HG03571 (cell line): ENCODE data around the gene KRT2.

Source experiments
- ATAC-seq: cut with Tn5 transposase; IDR thresholded peaks from one replicate; pipeline ENCODE4 v1.9.1; 2021; ENCODE audit not compliant: unreplicated experiment

KRT2 gene

GRCh38 chr12:52618216-52618615, 33.8 kb downstream of the KRT2 start, which contains the start of gene KRT73:
Gene KRT73, minus strand, starts transcription at chr12:52618559. Its CDS starts 35 bp downstream, at chr12:52618524.
- no peak for ATAC-seq

- ATAC-seq: no peak
These were observed 34.6 kb downstream of the KRT2 start for GRCh38 chr12:52617403-52617785.

DNA sequence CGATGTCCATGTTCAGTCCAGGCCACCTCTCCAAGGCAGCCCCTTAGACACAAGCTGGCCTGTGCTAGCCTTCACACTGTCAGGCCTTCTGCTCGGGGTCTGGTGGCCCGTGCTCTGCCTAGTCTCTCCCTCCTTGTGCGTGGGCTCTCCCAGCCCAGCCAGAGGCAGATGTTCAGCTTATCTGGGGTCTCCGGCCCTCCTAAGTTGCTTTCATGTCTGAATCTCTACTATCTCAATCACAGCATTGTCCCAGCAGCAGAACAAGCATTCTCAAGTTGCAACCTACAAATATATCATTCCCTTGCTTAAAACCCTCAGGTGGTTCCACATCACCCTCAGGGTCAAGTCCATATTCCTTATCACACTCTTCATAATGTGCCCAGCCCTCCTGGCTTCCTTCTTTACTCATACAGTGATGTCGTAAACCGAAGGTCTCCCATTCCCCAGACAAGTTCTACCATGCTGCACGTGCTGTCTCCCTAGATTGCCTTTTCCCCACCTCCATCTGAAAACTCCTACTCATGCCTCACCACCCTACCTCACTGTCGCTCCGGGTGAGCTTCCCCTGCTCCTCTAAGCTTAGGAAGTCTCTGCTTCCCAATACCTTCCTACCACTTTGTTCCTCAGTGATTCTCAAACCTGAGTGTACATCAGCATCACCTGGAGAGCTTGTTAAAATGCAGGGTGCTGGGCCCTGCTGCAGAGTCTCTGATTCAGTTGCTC, 35.2 kb downstream of the KRT2 start:
- no peak for ATAC-seq

- ATAC-seq: no peak
These were observed 36.1 kb downstream of the KRT2 start for GRCh38 chr12:52615912-52616311.

GRCh38 chr12:52615208-52615868, 36.7 kb downstream of the KRT2 start:
- ATAC-seq: no peak

- ATAC-seq: no peak
These were observed 37.4 kb downstream of the KRT2 start for GRCh38 chr12:52614381-52615207.

- no peak for ATAC-seq
These were observed 38.5 kb downstream of the KRT2 start for GRCh38 chr12:52613384-52614030.

DNA sequence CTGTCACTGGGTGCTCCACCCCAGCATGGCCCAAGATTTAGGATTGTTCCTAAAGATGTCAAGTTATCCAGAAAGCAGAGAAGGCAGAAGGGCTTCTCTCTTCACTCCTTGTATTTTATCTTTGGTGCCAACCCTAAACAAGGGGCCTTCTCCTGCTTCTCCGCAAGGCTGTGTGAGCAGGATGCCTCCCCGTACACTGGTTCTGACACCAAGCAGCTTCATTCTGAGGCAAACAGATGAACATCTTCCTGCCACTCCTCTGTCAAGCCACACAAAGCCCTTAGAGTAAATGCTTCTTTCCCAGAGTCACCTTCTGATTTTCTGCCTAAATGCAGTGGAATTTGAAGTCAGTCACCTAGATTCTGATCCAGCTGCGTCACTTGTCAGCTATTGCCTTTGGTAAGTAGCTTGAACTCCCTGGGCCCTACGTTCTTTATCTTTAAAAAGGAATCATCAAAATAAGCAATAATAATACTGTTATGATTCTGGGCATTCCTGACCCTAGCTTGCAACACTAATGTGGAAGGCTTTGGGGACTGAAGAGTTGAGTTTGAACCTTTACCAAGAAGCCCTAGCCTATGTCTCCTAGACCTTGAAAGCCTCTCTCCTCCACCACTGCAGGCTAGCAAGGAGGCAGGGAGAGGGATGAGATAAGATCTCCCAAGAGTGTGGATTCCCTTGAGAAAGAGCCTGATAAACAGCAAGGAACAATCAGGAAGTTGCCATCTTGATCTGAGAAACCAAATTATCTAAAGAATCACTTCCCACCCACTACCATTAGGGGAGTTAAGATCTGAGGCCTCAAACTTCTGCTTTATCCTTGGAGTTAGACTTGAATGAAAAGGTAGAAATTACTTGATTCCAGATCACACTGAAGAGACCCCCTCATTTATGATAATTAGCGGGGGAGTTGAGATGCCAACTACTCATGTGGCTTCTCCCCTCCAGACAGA, 39.3 kb downstream of the KRT2 start:
- no peak for ATAC-seq

DNA sequence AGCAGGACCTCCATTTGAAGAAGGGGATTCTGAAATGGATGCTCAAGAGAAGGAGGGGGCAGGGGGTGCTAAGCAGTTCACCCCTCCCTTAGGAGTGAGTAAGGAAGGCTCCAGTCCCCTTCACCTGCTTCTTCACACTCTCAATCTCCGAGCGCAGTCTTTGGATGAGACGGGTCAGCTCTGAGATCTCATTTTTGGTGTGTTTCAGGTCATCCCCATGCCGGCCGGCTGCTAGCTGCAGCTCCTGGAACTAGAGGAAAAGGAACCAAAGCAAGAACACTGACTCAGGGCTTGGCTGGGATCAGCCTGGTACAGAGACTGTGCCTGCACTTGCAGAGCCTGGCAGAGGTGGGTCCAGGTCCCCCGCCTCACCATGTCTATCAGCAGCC, 40.9 kb downstream of the KRT2 start:
- no peak for ATAC-seq

- ATAC-seq: no peak
These were observed 43.0 kb downstream of the KRT2 start for GRCh38 chr12:52608826-52609630.

DNA sequence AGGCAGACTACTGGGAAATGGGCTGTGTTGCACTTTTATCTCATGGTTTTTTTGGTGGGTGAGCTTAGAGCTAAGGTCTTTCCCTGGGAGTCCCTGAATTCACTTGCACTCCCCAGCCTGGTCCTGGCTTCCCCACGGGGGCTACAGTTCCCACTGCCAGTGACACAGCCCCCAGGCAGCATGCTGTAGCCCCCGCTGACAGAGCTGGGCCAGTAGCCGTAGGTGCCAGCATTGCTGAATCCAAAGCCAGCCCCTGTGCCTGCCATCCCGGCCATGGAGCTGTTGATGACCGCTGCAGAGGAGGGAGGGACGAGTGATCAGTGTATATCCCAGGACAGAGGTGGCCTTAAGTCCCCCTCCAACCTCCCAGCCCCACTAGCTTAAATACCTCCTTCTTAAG, 43.9 kb downstream of the KRT2 start:
- no peak for ATAC-seq

DNA sequence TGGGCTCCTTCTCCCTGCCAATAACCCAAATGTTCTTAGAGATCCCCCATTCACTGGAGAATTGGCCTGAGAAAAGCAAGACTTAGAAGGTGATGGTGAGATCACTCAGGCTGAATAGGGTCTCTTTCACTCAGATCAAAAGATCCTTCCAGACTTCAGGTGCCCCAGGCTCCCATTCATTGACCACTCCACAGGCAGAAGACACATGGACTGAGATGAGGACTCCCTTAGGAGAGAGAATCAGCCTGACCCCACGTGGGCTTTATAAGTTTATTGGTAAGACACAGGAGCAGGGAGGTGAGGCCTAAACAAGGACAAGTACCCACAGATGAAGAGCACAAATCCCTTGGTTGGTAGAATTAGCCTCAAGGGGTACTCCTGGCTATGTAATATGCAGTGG, 44.7 kb downstream of the KRT2 start:
- ATAC-seq: no peak

DNA sequence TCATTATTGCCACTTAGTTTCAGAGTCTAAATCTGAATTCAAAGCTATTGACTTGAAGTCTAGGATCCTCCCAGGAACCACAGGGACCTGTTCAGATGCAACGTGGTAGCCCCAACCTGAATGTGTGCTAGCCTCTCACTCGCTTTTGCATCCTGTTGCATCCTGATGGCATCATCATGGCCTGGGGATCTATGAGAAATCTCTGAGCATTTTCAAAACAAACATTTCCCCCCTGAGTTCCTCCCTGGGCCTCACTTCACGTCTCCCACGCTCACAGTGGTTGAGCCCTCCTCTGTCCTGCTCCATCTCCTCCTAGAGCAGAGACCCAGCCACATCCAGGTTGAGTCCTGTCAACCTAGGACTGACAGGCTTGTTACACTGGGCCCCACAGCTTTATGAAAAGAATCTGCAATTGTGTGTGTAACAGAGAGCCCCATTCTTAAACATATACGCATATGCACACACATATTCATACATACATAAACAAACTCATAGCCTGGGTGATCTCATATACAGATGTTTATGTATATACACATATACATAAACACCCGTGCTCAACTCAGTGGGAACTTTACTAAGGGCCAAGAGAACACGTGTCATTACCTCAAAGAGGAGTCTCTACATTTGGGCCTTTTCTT, 45.3 kb downstream of the KRT2 start:
- no peak for ATAC-seq

- no peak for ATAC-seq
These were observed 45.9 kb downstream of the KRT2 start for GRCh38 chr12:52606096-52606495.

DNA sequence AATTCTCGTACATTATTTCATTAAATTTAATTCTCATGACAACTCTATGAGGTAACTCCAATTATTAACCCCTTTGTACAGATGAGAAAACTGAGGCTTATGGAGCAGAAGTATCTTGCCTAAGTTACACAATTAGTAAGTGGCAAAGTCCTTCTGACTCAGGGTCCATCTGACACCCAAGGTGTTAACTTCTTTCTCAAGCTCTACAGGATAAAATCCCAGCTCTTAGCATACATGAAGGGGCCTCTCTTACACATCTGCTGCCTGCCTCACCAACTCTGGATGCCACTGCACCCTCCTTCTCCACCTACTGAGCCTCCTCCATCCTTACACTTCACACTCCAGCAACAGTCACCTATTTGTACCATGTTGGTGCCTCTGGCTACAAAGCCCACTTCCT, 46.5 kb downstream of the KRT2 start:
- ATAC-seq: no peak

- ATAC-seq: no peak
These were observed 47.2 kb downstream of the KRT2 start for GRCh38 chr12:52604859-52605258.

GRCh38 chr12:52603314-52603713, 48.7 kb downstream of the KRT2 start:
- ATAC-seq: no peak

DNA sequence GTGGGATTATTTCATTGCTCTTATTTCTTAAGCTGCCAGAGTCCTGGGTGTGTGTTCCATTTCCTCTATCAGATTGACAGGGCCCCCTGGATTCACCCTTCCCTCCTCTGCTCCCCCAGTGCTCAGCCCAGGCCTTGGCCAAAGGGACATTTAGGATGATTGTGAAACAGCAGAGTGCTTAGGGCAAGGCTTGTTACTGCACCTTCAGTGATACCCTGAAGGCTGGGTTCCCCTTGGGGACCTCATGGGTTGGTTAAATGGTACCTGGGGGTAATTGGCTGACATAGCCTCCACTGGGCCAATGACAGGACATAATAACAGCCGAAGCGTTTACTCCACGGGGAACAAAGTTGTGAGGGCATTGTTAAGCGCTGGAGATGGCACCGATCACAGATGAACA, 49.5 kb downstream of the KRT2 start:
- ATAC-seq: no peak

GRCh38 chr12:52601671-52602070, 50.3 kb downstream of the KRT2 start:
- ATAC-seq: no peak
